Coronary artery (tissue), 2 donors: ENCODE measurements around the gene SMS.

Source experiments
- DNase-seq: peaks from one replicate; pipeline ENCODE4 v3.0.0-alpha.2; 2017; ENCODE audit warnings: low spot score
- H3K27ac ChIP-seq, 2 donors: fragments of 200-600 bp; sonication (generic); one replicate each; pipeline ENCODE4 v1.5.1; 2016 to 2019
- H3K4me3 ChIP-seq: fragments of 200-600 bp; sonication (generic); 2 replicates; pipeline ENCODE4 v1.5.1; 2016; ENCODE audit warnings: mild to moderate bottlenecking, moderate library complexity
- TF ChIP-seq, protein P1 (sequence below): fragments of 200-600 bp; sonication (generic); IDR thresholded peaks from one replicate; pipeline ENCODE4 v1.5.1; 2019; ENCODE audit warnings: antibody characterized with exemption

The SMS gene

DNA sequence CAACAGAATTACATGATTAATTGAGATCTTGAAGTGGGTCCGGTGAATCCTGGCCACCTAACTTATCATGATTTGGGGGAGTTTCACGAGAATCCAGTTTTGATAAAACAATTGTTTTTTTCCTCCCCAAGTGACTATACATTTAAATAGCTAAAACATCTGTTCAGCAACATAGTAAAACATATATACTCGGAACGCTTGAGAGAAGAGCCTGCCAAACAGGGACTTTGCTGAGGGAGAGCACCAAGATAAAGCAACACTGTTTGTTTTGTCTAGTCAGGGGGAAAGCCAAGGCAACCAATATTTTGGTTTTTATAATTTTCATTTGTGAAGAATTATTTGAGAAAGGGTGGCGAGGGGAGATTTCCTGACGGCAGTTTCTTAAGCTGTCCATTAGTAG, 92.0 kb downstream of the SMS start:
- DNase-seq = no peak
- no peak overlapping the region for H3K4me3 ChIP-seq
- no peak overlapping the region for H3K27ac ChIP-seq
- TF ChIP-seq, protein P1, sequence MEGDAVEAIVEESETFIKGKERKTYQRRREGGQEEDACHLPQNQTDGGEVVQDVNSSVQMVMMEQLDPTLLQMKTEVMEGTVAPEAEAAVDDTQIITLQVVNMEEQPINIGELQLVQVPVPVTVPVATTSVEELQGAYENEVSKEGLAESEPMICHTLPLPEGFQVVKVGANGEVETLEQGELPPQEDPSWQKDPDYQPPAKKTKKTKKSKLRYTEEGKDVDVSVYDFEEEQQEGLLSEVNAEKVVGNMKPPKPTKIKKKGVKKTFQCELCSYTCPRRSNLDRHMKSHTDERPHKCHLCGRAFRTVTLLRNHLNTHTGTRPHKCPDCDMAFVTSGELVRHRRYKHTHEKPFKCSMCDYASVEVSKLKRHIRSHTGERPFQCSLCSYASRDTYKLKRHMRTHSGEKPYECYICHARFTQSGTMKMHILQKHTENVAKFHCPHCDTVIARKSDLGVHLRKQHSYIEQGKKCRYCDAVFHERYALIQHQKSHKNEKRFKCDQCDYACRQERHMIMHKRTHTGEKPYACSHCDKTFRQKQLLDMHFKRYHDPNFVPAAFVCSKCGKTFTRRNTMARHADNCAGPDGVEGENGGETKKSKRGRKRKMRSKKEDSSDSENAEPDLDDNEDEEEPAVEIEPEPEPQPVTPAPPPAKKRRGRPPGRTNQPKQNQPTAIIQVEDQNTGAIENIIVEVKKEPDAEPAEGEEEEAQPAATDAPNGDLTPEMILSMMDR = no peak

DNA sequence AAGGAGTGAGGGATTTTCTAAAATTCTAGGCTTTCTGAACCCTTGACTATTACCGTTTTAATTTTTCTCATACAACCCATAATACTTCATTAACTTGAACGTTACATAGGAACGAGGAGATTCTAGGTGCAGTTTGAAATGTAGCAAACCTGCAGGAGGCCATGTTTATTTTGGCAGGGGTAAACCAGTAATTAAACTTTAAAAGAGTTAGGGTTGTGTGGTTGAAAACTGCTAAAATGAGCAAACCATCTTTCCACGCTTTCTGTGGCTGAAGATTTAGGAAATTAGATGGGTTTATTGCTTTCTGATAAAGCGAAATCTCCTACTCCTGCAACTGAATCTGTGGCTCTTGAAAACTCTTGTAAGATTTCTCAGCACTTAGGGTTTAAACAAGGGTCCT, 93.3 kb downstream of the SMS start:
- Histone ChIP-seq H3K4me3 (no peak overlapping the region), H3K27ac (no peak overlapping the region)
- DNase-seq = no peak
- TF ChIP-seq, protein P1 = no peak

DNA sequence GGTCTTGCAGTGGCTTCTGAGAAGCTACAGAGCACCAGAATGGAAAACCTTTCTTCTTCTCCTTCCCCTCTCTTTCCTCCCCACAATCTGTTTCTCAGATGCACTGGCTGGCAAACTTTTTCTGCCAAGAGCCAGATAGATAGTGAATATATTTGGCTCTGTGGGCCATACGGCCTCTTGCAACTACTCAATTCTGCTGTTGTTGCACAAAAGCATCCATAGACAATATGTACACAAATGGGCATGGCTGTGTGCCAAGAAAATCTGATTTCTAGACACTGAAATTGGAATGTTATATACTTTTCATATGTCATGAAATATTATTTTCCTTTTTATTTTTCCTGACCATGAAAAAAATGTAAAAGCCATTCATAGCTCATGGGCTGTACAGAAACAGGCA, 94.7 kb downstream of the SMS start:
- H3K27ac ChIP-seq = no peak overlapping the region
- TF ChIP-seq, protein P1 = no peak
- no peak overlapping the region for H3K4me3 ChIP-seq
- no peak for DNase-seq

DNA sequence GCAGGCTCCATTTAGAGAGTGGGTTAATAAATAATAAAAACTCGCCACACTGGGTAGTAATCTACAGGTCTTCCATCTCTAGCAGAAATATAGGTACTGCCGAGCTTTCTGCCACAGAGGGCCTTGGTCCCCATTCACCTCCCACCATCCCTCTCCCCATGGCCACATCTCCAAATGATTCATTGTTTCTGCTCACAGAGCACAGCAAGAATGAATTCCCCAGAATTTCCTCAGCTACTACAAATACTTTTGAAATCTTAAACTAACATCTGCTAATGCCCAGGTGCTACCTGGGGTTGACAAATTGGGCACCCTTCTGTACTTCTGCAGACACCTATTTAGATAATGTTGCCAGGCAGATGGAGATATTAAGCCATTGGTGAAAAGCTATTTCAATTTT, 96.7 kb downstream of the SMS start:
- TF ChIP-seq, protein P1 = no peak
- DNase-seq = no peak
- Histone ChIP-seq H3K27ac (no peak overlapping the region), H3K4me3 (no peak overlapping the region)

DNA sequence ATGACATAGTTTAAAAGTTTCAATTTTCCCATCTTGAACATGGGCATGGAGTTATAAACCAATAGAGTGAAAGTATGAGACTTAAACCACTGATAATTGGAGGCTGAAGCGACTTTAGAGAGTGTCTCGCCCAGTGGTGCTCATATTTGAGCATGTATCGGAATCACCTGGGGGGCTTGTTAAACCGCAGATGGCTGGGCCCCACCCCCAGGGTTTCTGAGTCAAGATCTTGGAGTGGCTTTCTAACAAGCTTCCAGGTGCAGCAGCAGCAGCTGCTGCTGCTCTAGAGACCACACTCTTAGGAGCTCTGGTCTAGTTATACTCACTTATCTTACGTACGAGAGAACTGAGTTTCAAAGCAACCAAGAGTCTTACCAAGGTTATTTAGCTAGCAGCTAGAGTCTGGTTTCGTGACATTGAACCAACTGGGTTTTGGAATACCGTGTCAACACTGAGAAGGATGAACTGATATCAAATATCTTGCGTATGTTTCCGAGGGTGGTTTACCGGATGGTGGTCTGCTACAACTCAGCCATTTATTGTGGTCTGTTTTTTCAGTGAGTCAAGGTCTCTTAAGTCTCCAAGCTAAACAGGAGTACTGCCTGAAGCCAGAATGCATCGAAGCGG, 97.5 kb downstream of the SMS start:
- Histone ChIP-seq H3K27ac (no peak overlapping the region), H3K4me3 (no peak overlapping the region)
- TF ChIP-seq, protein P1 = no peak
- DNase-seq = no peak

DNA sequence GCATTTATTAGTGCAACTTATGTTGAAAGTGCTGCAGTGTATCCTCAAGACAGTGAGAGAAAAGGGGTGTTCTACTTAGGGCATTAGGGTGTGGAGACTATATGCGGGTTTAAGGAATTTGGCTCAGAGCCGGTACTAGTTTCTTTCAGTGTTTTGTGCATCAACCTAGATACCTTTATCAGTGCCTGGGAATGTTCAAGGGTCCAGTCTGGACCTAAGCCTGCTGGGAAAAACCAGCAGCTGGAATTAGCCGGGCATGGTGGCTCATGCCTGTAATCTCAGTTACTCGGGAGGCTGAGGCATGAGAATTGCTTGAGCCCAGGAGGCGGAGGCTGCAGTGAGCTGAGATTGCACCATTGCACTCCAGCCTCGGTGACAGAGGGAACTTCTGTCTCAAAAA, 99.0 kb downstream of the SMS start:
- Histone ChIP-seq H3K4me3 (no peak overlapping the region), H3K27ac (no peak overlapping the region)
- no peak for DNase-seq
- TF ChIP-seq, protein P1 = no peak

DNA sequence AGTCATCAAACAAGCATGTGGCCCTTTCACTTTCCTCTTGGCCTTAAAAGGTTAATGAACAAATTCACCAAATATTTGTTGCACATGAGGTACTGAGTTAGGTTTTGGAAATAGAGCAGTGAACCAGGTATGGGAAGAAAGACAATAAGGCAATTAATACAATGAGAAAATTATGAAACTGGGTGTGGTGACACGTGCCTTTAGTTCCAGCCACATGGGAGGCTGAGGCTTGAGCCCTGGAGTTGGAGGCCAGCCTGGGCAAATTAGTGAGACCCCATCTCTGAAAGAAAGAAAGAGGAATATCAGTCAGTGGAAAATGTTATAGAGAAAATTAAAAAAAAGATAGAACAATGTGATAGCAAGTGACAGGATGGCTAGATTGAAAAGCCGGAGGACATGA, 99.7 kb downstream of the SMS start:
- TF ChIP-seq, protein P1 = no peak
- DNase-seq = no peak
- Histone ChIP-seq H3K4me3 (no peak overlapping the region), H3K27ac (no peak overlapping the region)
